EL (cell line): ENCODE measurements around the gene NEBL.
"Not testable (repeated sequence)": the region's sequence is repeated elsewhere in the genome, so short reads cannot be mapped to it uniquely, and the experiment has no call there.

Experiments used
- DNase-seq: peaks from one replicate; pipeline ENCODE4 v3.0.0-alpha.2; 2016

NEBL gene

DNA sequence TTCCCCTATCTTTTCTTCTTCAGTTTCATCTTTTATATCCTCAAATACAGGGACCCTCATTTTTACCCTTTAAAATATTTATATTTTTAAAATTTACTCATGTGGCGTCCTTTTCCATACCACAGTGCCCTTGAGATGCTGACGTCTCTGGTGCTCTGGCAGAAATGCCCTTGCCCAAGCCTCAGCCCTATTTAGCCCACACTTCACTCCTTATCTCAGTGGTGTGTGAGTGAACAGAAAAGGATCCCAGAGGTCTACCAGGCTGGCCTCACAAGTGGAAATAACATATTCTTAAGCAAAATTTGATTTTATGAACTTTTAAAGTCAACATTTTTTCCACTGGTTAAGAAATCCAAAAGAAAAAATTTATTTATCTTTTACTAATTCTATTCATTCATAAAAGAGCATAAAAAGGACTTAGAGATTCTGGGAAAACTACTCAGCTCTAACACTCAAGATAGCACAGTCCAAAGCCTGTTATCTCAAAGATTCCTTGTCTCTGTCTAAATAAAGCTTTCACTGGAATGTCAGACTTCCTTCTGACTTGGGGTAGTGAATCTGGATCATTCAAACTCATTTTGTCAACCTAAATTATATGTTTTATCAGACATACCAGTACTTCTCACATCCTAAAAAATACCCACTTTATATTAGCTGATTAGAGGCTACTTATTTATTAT lies at the start of gene NEBL:
Gene NEBL, minus strand, starts transcription at position 166 of the 680 bp plus-strand sequence. Its CDS starts 106 bp downstream, at position 60.
- no peak for DNase-seq

DNA sequence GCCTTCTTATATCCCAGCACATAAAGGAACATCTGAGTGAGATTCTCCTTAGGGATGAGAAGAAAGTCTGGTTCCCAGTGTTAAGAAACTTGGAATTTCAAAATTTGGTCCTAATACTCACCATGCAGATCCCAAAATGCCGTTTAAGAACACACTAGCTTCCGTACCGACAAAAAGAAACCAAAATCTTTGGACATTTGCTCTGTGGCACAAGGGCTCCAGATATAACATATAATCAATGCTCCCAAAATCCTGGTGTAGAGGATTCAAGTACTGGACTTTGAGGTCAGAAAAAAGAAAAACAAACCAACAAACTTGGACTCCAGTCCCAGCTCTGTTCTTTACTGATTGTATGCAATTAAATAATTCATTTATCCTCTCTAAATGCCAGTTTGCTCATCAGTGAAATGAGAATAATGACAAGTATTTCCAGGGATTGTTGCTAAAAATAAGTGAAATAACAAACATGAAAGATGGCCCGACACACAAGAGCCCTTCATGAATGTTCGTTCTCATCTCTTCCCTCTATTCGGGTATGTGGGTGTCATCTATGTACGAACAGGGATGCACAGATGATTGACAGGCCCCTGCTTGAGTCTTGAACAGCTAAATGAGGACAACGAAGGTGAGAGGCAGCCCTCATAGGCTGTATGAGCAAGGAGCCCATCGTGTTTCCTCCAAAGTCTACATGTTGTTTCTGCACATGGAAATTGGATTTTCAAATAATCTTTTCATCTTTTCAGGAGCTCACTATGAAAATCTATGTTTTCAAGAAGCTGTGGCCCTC lies 48.6 kb upstream of the NEBL start:
- DNase-seq: no peak

DNA sequence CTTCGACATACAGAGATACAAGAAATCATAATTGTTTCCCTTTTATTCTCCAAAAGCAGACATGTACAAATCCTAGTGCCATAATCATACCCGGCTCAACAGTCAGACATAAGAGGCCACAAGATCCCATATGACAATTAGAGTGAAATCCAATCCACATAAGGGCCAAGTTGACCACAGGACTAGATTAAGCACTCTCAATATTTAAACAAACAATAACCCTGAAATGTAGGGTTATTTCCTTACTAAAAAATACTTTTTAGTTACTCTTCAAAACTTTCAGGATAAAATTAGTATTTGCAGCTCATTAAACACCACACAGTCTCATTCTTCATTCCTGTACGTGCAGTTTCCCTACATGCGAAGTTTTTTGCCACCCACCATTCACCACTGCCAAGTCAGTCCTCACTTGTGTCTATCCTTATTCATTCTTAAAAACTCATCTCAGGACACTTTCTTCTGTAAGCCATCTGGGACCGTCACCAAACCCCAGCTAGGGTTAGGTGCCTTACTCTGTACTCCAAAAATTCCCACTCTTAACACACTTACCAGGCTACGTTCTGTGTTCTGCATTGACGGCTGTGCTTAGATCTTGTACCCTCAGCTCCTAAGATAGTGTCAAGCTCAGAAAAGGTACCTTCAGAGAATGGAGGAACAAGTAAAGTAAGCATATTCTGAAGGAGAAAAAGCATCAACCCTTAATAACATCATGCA lies 47.8 kb upstream of the NEBL start:
- DNase-seq: no peak

- DNase-seq: not testable (repeated sequence)
These were observed 42.3 kb upstream of the NEBL start for GRCh38 chr10:20939414-20939813.

DNA sequence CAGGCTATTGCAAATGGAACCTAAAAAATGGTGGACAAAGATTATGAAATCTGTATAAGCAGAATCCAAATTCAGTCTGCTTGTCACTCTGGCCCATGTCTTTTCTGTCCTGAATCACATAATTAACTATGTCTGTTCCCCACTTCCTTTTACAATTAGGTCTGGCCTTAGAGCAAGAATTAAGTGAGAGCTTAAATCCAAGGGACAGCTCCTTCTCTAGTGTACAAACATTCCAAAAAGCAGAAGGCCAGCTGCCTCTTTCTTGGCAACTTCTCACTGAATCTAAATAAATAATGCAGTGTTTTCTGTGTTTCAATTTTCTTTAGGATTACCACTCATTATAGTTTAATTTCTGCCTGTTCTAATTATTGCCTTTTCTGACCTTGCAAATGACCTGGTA lies 39.3 kb upstream of the NEBL start:
- DNase-seq: no peak

- no peak for DNase-seq
These were observed 38.8 kb upstream of the NEBL start for GRCh38 chr10:20935931-20936330.

- no peak for DNase-seq
These were observed 38.2 kb upstream of the NEBL start for GRCh38 chr10:20935301-20935700.

- DNase-seq: no peak
These were observed 36.6 kb upstream of the NEBL start for GRCh38 chr10:20933705-20934104.

DNA sequence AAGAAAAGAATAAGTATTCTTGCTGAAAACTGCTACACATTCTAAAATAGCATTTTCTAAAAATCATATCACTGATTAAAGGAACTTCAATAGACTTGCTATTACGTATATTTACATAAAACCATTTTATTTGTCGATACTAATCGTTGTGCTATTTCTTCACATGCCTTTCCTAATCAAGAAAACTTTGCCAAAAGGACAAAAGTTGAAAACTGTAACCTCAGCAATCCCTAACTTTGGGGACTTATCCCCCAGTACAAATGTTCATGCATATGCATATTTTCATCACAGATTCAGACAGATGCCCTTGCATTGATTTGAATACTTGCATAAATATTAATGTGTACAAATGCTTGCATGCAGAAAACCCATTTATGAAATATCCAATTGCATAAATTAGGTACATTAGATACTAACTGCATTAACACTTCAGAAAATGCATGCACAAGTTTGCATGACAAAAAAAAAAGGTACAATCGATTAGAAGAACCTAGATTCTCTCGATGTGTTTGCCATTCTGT lies 35.6 kb upstream of the NEBL start:
- DNase-seq: no peak

DNA sequence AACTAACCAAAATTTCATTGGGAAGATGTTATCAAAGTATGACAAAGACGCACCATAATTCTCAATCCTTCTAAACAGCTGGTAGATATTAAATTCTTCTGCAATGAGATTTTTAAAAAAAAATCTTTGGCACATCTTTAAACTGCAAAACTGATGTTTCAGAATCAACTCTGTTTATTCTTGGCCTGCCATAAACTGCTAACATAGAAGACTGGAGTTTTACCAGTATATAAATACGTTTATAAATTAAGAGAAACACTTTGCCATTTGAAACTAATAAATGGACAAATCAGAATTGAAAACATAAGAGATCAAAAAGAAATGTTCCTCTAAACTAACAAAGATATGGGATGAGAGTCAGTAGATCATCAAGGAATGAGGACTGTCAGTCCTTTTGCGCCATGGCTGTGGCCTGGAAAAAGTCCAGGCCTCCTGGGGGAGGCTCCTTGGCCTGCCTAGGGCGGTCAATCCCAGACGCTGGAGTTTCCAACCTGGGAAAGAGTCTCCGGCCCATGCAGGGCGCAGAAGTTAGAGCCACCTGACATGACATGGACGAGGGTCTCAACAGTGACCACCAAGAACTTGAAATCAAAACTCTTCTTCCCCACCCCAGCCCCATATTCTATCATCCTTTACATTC lies 34.2 kb upstream of the NEBL start:
- DNase-seq: no peak

DNA sequence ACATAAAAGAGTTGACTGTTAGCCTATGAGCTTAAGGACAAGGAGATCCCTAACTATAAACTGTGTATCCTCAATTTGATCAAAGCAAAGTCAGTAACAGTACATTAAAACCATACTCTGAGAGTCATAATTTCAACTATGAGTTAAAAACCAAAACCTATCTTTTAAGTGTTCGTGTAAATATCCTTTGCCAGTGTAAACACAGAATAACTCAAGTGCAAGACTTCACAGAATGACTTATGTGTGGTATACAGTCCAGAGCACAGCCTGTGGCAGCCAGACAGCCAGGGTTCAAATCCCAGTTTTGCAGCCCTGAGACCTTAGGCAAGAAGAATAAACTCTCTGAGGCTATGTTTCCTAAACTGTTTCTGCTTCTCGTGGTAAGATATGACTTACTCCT lies 30.3 kb upstream of the NEBL start:
- no peak for DNase-seq

DNA sequence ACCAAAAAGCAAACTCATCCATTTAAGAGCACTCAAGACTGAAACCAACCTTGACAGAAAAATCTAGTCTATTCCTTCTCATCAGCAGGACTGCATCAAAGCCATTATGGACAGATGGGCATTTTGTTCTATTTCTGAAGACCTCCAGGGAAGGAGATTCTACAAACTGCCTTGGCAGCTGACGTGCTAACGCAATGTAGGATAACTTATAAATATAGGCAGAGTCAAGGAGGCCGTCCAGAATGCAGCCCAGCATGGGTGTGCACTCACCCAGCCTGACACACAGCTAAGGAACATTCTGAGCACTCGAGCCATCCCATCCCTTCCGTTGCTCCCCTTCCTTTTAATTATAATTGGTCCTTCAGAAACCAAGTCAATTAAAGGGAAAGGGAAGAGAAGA lies 25.3 kb upstream of the NEBL start:
- no peak for DNase-seq

GRCh38 chr10:20922033-20922432 lies 24.9 kb upstream of the NEBL start:
- DNase-seq: no peak

- DNase-seq: no peak
These were observed 22.9 kb upstream of the NEBL start for GRCh38 chr10:20920061-20920460.

GRCh38 chr10:20919481-20919880 lies 22.4 kb upstream of the NEBL start:
- no peak for DNase-seq

- DNase-seq: no peak
These were observed 19.9 kb upstream of the NEBL start for GRCh38 chr10:20916976-20917375.

DNA sequence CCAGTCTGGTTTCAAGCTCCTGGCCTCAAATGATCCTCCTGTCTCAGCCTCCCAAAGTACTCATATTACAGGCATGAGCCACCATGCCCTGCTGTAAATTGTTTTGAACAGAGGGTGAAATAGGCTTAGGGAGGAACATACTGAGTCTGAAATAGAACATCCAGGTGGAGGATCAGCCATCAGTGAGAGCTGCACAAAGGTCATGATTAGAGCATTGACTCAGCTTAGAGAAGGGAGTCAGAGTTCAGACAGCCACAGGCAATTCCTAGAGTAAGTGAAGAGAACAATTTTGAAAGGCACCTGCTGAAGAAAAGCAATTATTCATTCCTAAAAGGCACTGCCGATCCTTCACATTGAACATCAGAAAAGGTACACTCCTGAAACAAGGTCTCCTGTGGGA lies 15.9 kb upstream of the NEBL start:
- DNase-seq: no peak

DNA sequence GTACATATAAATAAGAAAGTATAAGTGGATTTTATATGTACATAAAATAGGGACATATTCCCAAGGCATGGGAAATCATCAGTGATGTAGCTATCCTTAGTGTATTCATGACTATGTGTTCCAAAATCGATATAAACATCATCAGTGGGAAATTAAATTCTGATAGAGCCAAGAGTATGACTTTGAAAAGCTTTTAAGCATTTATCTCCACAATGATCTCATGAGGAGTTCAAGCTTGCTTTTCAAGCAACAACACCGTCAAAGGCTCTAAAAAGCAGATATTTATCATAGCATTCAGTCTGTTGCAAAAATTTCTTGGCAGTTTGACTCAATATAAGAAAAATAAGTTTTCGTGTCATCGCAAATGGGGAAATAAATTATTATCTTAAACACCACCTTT lies 14.5 kb upstream of the NEBL start:
- no peak for DNase-seq

- no peak for DNase-seq
These were observed 12.7 kb upstream of the NEBL start for GRCh38 chr10:20909801-20910200.

GRCh38 chr10:20908391-20908790 lies 11.3 kb upstream of the NEBL start:
- no peak for DNase-seq

DNA sequence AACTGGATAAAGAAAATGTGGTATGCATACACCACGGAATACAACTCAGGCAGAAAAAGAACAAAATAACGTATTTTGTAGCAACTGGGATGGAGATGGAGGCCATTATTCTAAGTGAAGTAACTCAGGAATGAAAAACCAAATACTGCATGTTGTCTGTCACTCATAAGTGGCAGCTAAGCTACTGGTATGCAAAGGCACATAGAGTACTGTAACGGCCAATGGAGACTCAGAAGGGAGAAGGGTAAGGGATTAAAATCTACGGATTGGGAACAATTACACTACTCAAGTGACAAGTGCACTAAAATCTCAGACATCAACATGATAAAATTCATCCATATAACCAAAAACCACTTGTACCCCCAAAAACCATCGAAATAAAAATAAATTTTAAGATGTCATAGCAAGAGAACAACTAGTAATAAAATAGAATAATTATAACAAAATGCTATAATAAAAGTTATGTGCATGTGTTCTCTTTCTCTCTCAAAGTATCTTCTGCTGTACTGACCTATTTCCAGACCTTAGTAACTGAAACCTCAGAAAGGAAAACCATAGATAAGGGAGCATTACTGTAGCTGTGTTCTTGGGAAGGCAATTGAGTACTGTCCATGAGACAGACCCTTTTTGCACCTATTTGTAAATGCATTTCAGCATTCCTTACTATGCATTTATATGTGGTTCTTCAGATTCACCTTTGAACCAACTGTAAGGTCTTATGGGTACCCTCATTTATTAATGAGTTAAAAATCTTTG lies 6.7 kb upstream of the NEBL start:
- DNase-seq: no peak

DNA sequence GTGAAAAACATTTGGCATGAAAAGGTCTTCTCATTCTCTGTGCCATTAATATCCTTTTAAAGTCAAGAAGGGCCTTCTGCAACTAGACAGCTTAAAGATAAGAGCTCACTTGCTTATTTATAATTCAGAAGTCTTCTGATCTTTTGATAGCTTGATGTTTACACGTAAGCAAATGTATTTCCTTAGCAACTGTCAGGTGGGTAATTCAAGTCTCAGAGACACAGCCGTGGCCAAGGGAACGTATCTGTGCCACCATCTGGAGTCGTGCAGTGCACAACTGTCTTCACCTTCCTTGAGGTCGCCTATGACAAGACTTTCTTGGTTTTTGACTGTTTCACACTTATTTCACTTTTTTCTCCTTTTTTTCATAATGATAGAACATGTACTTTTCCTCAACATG lies 4.0 kb upstream of the NEBL start:
- DNase-seq: no peak
